ENCODE measurements around the gene HOXC4.
"Not testable (repeated sequence)": the region's sequence is repeated elsewhere in the genome, so short reads cannot be mapped to it uniquely, and the experiment has no call there.

HOXC4 gene

GRCh38 chr12:54041097-54041690 lies 12.4 kb upstream of the HOXC4 start:
- DNase-seq (ENCODE audit: low spot score): no peak

DNA sequence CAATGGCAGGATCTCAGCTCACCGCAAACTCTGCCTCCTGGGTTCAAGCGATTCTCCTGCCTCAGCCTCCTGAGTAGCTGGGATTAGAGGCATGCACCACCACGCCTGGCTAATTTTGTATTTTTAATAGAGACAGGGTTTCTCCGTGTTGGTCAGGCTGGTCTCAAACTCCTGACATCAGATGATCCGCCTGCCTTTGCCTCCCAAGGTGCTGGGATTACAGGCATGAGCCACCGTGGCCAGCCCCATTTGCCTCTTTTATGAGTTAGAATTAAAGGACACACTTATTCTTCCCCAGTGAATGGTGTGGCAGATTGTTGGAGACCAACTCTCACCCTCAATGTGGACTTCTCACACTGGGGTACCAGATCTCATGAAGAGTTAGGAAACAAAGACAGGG lies 11.6 kb upstream of the HOXC4 start:
- not testable (repeated sequence) for DNase-seq (ENCODE audit: low spot score)

DNA sequence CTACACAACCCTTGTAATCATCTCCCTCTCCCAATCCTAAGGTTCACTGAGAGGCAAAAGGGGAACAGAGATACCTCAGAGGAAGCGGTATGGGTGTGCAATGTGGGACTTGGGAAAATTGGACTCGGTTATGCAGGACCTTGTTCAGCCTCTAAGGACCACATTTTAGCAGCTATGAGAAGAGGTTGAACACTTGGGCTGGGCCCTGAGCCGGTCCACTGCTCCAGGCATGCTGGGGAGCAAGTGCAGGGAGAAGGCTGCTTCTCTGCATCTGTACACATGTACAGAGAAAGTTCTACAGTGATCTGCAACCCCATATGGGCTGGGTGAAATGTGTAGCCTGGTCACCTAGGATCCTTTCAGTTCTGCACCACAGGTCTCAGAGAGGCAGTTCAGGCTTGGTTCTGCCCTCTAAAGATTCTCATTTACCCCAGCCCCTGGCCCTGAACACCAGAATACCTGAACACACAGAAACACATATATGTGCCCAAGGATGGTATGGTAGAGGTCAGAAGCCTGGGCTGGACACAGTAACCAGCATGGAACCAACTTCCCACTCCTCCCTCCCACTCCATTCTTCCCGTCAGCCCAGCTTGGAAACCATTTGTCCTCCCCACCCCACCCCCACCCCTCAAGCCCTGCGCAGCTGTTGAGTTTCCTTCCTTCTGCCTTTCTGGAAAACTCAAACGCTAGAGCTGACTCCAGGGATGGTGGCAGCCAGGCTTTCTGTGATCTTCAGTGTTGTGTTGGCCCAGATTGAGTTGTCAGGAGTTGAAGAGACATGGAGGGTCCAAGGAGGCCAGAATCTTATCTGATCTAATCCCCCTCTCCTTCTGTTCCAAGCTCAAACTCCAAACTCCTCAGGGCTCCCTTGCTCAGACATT lies 10.4 kb upstream of the HOXC4 start:
- no peak for DNase-seq (ENCODE audit: low spot score)

GRCh38 chr12:54044425-54045103 lies 9.1 kb upstream of the HOXC4 start:
- DNase-seq (ENCODE audit: low spot score): no peak

DNA sequence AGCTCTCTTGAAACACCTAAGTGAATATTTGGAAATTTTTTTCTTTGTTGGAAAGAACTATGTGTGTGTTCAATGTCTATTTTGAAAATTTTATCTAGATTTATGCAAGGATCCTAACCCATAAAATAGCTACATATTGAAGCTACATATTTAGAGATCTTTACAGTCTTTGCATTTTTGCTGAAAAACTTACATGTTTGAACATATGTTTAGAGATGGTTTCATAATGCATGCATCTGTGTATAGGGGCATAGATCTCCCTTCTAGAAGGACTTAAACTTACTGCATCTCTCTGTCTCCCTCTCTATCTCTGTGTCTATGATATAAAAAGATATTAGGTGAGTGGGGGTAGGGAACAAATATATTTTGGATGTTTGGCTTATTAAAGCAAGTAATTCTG lies 8.2 kb upstream of the HOXC4 start:
- no peak for DNase-seq (ENCODE audit: low spot score)

- no peak for DNase-seq (ENCODE audit: low spot score)
These were observed 7.6 kb upstream of the HOXC4 start for GRCh38 chr12:54045868-54046521.

GRCh38 chr12:54046809-54047159 lies 6.9 kb upstream of the HOXC4 start:
- DNase-seq (ENCODE audit: low spot score): no peak

GRCh38 chr12:54047160-54047963 lies 6.3 kb upstream of the HOXC4 start:
- no peak for DNase-seq (ENCODE audit: low spot score)

GRCh38 chr12:54047964-54048303 lies 5.7 kb upstream of the HOXC4 start:
- no peak for DNase-seq (ENCODE audit: low spot score)

- no peak for DNase-seq (ENCODE audit: low spot score)
These were observed 5.1 kb upstream of the HOXC4 start for GRCh38 chr12:54048406-54049093.

DNA sequence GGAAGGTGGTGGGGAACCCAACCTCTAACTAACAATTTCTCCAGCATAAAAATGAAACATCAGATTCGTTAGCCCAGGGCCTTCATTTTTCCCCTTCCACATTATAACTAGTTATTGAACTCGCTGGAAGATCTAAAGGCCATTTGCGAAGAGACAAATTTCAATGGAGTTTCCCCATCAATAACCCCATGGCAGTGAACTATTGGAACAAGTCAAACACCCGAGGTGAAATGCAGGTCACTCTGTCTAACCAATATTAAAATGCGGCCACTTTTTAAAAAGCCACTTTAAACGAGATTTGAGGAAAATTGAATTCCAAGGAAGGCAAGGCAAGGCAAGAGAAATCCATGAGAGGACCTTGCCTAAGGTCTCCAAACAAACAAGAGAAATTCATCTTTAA lies 4.5 kb upstream of the HOXC4 start:
- DNase-seq (ENCODE audit: low spot score): no peak

DNA sequence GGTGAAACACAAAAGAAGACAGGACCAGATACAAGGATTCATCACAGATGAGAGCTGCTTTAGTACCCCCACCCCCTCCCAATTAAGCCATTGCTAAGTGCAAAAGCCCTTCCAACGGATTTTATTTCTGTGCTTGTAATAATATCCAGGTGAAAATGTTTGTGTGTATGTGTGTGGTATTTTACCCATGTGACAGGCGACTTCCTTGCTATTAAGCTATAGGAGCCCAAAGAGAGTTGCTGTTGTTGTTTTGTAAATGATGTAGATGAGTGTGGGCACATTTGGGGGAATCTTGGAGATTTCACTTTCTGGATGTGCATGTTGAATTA lies 3.2 kb upstream of the HOXC4 start:
- DNase-seq (ENCODE audit: low spot score): no peak

GRCh38 chr12:54051026-54051842 lies 2.4 kb upstream of the HOXC4 start:
- no peak for DNase-seq (ENCODE audit: low spot score)

DNA sequence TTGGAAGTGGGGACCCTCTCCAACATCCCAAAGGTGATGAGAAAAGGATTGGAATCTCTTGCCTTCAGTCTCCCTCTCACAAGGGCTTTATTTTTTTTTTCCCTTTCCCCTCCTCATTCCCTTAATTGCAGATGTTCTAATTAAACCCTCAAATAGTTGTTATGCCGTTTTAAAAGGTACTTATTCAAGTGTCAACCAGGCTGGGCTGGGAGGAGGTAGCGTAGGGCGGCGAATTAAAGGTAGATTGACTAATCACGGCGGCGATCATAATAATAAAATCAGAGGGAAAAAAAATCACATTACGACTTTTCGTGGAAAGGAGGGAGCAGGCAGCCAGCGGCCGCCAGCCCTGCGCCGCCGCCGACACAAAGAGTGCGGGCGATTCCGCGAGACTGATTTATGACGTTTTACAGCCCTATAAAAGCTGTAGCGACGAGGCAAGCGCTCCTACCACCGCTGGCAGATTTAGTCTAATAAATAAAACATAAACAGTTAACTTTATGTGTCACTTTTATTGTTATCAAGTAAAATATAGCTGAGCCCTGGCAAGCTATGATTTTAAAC lies 1.7 kb upstream of the HOXC4 start:
- DNase-seq (ENCODE audit: low spot score): peak; percentile 61

- DNase-seq (ENCODE audit: low spot score): peak; percentile 59
These were observed 1.1 kb upstream of the HOXC4 start for GRCh38 chr12:54052438-54053002.

- no peak for DNase-seq (ENCODE audit: low spot score)
These were observed 458 bp upstream of the HOXC4 start for GRCh38 chr12:54053003-54053750.

DNA sequence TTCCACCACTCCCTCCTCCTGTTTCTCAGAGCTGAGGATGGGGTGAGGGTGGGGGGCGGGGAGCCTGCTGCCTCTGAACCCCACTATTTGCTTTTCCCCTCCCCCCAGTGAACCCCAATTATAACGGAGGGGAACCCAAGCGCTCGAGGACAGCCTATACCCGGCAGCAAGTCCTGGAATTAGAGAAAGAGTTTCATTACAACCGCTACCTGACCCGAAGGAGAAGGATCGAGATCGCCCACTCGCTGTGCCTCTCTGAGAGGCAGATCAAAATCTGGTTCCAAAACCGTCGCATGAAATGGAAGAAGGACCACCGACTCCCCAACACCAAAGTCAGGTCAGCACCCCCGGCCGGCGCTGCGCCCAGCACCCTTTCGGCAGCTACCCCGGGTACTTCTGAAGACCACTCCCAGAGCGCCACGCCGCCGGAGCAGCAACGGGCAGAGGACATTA lies 1.1 kb downstream of the HOXC4 start:
- no peak for DNase-seq (ENCODE audit: low spot score)

DNA sequence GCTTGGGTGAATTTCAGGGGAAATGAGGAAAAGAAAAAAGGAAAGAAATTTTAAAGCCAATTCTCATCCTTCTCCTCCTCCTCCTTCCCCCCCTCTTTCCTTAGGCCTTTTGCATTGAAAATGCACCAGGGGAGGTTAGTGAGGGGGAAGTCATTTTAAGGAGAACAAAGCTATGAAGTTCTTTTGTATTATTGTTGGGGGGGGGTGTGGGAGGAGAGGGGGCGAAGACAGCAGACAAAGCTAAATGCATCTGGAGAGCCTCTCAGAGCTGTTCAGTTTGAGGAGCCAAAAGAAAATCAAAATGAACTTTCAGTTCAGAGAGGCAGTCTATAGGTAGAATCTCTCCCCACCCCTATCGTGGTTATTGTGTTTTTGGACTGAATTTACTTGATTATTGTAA lies 1.9 kb downstream of the HOXC4 start:
- DNase-seq (ENCODE audit: low spot score): no peak

GRCh38 chr12:54056110-54056509 lies 2.5 kb downstream of the HOXC4 start:
- DNase-seq (ENCODE audit: low spot score): no peak
